Choroid plexus epithelial cell (primary cell): Measurements from ENCODE around the gene CXCR1.
A peak's percentile ranks its signal among the peaks of the same experiment; 100 is the strongest.

Experiments
- DNase-seq: peaks from one replicate; pipeline ENCODE4 v3.0.0-alpha.2; 2010; ENCODE audit warnings: low read depth
- H3K4me3 ChIP-seq: 2 replicates; pipeline ENCODE4 v1.5.1; 2011; ENCODE audit warnings: low read depth, mild to moderate bottlenecking, control low read depth, low read length, moderate library complexity
- CTCF ChIP-seq: conservative IDR thresholded peaks from 2 replicates; pipeline ENCODE4 v1.5.1; 2011; ENCODE audit warnings: low read depth, mild to moderate bottlenecking, control low read depth, inconsistent platforms, low read length, moderate library complexity

Gene CXCR1

GRCh38 chr2:218146056-218146455, 20.7 kb downstream of the CXCR1 start:
- H3K4me3 ChIP-seq: no peak overlapping the region
- peak; percentile 5 for DNase-seq
- no peak for TF ChIP-seq CTCF

- no peak overlapping the region for H3K4me3 ChIP-seq
- TF ChIP-seq CTCF: no peak
- DNase-seq: peak; percentile 71
Measured at GRCh38 chr2:218145124-218145523, 21.6 kb downstream of the CXCR1 start.

DNA sequence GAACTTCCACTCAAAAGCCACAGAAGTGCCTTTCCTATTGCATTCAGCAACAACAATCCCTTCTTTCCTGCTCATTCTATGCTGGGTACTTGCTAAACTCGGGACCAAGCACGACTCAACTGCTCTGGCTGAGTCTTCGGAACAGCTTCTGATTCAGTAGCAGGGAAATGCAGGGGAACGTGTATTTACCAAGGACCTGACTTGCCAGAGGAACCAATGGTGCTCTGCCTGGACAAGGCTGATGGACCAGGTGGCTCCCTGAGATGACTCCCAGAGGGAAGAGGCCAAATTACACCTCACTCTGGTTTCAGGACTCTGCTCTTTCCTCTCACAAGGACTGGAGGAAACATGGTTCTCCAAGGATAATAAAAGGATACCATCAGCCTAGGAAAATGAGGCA, 28.7 kb downstream of the CXCR1 start:
- no peak for DNase-seq
- H3K4me3 ChIP-seq: no peak overlapping the region
- TF ChIP-seq CTCF: no peak

DNA sequence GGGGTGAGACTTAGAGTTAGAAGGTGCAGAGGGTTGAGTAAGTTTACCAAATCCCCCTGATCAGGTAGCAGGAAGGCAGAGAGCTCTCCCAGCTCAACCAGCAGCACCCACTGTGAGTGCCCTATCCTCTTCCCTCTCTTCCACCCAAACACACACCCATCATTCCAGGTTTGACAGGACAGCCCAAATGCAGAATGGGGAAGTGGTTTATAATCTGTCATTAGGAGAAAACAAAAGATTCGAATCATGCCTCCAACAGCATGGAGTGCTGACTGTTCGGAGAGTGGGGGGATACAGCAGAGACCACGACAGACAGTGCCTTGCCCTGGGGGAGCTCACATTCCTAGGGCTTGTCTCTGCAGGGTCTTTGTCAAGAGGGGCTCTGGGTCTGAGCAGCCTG, 29.2 kb downstream of the CXCR1 start:
- no peak overlapping the region for H3K4me3 ChIP-seq
- TF ChIP-seq CTCF: no peak
- DNase-seq: no peak

DNA sequence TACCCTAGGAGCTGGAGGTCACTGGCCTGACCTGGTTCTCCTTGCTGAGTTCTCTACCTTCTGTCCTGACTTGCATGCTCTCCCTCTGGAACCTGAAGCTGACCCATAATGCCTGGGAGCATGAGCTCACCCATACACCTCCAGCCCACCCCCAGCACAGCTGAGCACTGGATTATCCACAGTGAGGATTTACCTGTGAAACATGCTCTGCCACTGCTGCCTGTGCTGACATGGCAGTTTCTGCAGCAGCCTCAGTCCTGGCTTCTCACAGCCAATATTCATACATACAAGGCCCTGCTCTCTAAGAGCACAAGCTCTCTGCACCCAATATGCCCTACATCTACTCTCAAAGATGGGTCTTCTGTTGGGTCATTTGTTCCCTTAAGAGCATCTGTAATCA, 35.9 kb downstream of the CXCR1 start:
- no peak for DNase-seq
- H3K4me3 ChIP-seq: no peak overlapping the region
- no peak for TF ChIP-seq CTCF

GRCh38 chr2:218130377-218130776, 36.4 kb downstream of the CXCR1 start:
- no peak overlapping the region for H3K4me3 ChIP-seq
- no peak for TF ChIP-seq CTCF
- DNase-seq: no peak

GRCh38 chr2:218129458-218130135, 37.2 kb downstream of the CXCR1 start:
- H3K4me3 ChIP-seq: no peak overlapping the region
- no peak for DNase-seq
- TF ChIP-seq CTCF: no peak
